GM12801 (cell line): Measurements from ENCODE around the gene TMEM63B.

ENCODE experiments used
- CTCF ChIP-seq: IDR thresholded peaks from one replicate; pipeline ENCODE4 v1.5.1; 2011; ENCODE audit warnings: control low read depth; ENCODE audit not compliant: insufficient read length; ENCODE audit errors: extremely low read depth

Gene TMEM63B

GRCh38 chr6:44091981-44092884, 35.1 kb upstream of the TMEM63B start:
- no peak for TF ChIP-seq CTCF

DNA sequence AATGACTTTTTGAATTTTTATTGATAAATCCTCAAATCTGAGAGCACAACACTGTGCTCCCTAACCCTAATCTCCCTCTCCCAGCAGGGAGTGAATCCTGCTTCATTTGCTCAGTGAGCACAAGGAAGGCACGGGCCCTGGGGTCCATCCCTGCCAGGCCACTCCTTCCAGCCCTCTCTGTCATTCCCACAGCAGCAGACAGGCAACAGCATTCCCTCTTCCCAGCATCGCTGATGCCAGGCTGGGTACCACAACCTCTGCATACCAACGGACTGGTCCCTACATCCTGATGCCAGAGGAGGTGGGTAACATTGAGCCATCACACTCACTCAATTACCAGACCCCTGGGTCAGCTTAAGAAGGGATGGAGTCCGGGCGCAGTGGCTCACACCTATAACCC, 34.3 kb upstream of the TMEM63B start:
- TF ChIP-seq CTCF: no peak

- no peak for TF ChIP-seq CTCF
These were observed 33.5 kb upstream of the TMEM63B start for GRCh38 chr6:44093750-44094402.

DNA sequence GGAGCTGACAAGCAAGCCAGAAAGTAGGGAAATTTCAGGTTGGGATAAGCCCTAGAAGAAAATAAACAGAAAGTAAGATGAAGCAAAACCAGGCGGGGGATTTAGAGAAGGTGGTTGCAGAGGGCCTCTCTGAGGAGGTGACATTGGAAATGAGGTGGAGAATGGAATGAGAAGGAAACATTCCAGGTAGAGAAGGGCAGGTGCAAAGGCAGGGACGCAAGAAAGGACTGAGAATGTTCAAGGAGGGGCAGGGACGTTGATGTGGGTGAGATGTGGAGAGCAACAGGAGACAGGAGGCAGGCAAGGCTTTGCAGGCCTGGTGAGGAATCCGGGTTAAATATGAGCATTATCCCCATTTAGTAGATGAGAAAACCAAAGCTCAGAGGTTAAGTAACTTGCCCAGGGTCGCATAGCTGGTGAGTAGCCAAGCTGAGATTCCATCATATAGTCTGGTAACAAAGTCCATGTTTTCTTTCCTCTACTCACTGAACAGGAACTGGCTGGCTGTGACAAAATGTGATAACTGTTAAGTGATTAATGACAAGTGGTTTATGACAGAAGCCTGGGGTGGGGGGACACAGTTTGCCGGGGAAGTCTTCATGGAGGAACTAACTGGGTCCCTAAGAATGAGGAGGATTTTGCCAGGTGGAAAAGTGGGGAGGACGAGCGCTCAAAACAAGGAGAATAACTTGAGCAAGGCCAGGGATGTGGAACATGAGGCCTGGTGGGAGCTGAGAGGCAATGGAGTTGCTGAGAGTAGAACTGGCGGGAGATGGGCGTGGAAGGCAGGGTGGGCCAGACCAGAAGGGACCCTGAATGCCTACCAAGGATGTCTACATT, 32.7 kb upstream of the TMEM63B start:
- TF ChIP-seq CTCF: no peak

- TF ChIP-seq CTCF: peak; percentile 58
These were observed 30.7 kb upstream of the TMEM63B start for GRCh38 chr6:44096612-44097011.

DNA sequence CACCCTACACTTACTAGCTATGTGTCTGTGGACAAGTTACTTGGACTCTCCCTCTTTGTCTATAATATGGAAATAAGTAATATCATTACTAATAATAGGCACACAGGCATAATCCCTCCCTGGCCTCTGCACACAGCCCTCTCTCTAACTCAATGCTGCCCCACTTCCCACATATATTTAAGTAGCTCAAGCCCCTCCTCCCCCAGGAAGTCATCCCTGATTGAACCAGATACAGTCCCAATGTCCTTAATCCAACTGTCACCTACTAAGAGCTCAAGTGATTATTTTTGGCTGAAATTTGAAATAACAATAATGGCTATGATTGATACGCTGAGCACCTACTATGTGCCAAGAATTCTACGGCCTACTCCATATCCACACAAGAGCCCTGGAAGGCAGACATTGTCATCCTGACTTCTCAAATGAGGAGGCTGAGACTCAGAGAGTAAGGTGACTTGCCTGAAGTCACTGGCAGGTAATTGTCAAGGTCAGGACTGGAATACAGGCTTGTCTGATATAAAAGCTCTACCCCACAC, 29.5 kb upstream of the TMEM63B start:
- TF ChIP-seq CTCF: no peak

- TF ChIP-seq CTCF: no peak
These were observed 28.2 kb upstream of the TMEM63B start for GRCh38 chr6:44099192-44099591.
